GM19023 (cell line): Measurements from ENCODE around the gene CYSLTR2.
"Not testable (repeated sequence)": the region's sequence is repeated elsewhere in the genome, so short reads cannot be mapped to it uniquely, and the experiment has no call there.

ENCODE experiments used
- ATAC-seq: cut with Tn5 transposase; IDR thresholded peaks from one replicate; pipeline ENCODE4 v1.9.1; 2021; ENCODE audit warnings: mild to moderate bottlenecking, moderate library complexity; ENCODE audit not compliant: unreplicated experiment

CYSLTR2 gene

DNA sequence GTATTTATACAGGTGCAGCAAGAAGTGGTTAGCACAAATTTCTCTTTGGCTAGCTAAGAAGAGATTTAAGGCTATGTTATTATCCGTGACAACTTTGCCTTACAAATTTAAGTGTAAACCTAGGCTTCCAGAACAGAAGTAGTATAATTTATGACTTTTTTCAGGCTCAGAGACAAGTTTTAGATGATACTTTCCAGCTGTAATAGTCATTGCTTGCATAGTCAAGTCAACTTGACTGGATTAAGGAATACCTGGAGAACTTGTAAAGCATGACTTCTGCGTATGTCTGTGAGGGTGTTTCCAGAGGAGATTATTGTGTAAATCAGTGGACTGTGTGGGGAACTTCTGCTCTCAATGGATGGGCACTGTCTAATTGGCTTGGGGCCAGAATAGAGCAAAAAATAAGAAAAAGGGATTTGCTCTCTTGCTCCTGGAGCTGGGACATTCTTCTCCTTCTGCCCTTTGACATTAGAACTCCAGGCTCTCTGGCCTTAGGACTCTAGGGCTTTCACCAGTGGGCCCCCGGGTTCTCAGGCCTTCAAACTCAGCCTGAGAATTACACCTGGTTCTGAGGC lies 33.0 kb downstream of the CYSLTR2 start:
- no peak for ATAC-seq

DNA sequence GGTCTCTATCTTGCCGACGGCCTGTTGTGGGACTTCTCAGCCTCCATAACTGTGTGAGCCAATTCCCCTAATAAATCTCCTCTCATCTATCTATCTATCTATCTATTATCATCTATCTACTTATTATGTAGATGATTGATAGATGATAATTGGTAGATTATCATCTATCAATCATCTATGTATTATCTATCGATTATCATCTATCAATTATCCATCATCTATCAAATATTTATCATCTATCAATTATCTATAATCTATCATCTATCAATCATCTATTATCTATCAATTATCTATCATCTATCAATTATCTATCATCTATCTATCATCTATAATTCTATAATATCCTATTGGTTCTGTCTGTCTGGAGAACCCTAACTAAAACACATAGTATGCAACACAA lies 33.5 kb downstream of the CYSLTR2 start:
- ATAC-seq = no peak

DNA sequence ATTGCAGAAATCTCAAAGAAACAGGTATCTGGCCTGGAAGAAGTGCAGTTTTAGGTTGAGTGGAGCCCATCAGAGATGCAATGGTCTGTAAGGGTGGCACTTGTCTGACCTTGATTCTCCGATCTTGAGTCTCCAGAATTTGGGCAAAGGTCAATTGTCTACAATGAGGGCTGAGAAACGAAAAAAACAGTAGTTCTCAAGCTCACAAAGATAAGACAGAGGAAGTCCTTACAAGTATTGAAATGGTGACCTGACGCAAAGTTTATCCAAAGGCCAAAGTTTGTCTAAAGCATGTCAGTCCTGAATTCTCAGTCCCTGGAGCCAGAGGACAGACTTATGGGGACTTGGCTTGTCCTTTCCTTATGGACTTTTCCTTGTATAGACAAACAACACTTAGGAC lies 40.3 kb downstream of the CYSLTR2 start:
- no peak for ATAC-seq

DNA sequence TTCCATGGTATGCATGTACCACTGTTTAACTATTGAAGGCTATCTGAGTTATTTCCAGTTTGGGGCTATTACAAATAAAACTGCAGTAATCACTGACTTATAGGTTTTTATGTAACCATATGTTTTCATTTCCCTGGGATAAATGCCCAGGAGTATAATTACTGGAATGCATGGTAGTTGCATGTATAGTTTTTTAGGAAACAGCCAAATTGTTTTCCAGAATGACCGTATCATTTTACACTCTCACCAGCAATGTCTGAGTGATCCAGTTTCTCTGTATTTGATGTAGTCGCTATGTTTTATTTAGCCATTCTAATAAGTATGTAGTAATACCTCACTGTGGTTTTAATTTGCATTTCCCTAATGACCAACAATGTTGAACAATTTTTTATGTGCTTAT lies 42.0 kb downstream of the CYSLTR2 start:
- ATAC-seq = no peak

DNA sequence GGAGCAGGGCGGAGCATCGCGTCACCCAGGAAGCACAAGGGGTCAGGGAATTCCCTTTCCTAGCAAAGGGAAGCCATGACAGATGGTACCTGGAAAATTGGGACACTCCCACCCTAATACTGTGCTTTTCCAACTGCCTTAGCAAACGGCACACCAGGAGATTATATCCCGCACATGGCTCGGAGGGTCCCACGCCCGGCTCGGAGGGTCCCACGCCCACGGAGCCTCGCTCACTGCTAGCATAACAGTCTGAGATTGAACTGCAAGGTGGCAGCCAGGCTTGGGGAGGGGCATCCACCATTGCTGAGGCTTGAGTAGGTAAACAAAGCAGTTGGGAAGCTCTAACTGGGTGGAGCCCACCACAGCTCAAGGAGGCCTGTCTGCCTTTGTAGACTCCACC lies 42.9 kb downstream of the CYSLTR2 start:
- not testable (repeated sequence) for ATAC-seq

DNA sequence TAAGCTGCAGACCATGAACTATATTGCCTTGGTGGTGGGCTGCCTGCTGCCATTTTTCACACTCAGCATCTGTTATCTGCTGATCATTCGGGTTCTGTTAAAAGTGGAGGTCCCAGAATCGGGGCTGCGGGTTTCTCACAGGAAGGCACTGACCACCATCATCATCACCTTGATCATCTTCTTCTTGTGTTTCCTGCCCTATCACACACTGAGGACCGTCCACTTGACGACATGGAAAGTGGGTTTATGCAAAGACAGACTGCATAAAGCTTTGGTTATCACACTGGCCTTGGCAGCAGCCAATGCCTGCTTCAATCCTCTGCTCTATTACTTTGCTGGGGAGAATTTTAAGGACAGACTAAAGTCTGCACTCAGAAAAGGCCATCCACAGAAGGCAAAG lies 53.7 kb downstream of the CYSLTR2 start:
- ATAC-seq = no peak

DNA sequence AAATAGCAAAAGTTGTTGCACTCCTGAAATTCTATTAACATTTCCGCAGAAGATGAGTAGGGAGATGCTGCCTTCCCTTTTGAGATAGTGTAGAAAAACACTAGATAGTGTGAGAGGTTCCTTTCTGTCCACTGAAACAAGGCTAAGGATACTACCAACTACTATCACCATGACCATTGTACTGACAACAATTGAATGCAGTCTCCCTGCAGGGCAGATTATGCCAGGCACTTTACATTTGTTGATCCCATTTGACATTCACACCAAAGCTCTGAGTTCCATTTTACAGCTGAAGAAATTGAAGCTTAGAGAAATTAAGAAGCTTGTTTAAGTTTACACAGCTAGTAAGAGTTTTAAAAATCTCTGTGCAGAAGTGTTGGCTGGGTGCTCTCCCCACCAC lies 55.0 kb downstream of the CYSLTR2 start:
- no peak for ATAC-seq

DNA sequence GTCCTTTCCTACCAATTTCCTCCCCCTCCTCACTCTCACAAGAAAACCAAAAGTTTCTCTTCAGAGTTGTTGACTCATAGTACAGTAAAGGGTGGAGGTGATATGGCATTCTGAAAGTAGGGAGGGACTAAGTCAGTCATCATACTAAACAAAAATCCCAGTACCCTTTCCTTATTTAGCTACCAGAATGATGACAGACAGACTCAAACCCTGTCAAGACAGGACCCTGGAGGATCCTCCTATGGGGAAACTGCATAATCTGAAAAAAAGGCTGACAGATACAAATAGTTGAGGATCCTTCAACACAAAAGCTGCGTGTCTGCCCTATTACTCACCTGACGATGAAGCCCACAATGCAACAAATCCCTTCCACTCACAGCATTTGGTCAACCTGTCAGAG lies 55.5 kb downstream of the CYSLTR2 start:
- no peak for ATAC-seq

DNA sequence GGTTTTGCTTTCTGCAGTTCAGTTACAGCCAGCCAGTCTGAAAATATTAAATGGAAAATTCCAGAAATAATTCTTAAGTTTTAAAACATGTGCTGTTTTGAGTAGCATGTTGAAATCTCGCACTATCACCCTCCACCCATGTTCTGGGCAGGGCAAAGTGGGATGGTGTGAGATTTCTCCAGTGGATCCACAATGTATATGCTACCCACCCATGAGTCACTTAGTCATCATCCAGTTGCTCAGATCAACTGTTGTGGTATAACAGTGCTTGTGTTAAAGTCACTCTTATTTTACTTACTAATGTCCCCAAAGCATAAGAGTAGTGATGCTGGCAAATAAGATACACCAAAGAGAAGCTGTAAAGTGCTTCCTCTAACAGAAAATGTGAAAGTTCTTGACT lies 56.4 kb downstream of the CYSLTR2 start:
- no peak for ATAC-seq

DNA sequence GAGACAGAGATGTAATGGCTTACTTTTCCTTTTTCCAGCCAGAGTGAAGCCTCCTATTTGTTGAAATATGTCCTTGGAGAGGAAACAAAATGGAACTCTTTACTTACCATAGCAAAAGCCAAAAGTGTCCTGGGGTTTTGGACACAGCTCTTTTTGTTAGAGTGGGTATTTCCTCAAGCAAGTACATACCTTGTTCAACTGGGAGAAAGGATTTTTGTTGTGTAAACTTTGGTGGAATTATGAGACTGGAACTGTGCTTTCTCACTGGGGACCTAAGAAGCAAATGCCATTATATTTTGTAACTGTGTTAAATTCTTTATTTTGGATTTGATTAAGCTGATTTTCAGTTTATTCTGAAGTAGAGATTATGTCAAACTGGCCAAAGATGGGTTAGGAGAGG lies 58.4 kb downstream of the CYSLTR2 start:
- ATAC-seq = no peak

DNA sequence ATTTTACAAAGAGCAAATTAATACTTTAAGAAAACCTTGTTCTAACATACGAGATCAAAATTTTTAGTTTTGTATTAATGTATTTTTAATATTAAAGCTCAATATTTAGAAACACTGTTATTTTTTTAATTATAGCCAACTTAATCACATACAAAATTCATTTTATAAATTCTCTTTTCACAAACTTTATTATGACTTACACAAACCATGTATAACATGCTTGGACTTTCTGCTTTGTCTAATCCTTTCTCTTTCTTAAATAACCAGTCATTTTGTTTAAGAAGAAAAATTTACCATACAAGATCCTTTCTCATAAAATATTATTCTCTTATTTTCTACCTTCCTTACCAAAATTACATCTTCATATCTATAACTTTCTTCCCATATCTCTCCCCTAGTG lies 62.2 kb downstream of the CYSLTR2 start:
- ATAC-seq = no peak

DNA sequence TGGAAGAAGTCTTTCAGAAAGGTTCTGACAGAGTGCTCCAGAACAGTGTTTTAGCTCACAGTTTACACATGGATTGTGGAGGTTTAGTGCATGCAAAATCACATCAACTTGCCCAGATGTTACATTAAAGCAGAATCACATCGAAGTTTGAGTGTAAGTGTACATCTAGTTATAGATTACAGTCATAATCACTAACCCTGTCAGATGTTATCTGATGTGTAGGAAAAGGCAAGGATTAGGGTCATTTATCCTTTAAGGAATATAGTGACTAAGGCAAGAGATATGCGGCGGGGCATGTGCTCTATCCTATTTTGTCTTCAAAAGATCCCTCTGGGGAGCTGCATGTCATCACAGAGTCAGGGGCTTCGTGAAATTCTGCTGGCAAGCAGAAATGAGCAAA lies 66.9 kb downstream of the CYSLTR2 start:
- ATAC-seq = no peak

DNA sequence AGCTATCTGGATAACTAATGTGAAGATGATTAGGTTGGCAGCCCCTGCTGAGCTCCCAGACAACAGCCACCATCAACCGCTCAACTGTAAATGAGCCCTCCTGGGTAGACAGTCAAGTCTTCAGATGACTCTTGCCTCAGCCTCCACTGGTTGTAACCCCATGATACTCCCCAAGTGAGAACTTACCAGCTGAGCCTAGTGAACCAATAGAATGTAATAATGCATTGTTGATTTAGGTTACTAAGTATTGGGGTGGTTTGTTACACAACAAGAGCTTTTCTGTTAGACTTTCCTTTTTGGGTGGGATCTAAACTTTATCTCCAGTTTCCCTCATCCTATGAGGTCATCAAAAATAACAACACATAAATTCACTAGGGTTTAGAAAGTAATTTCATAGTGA lies 69.4 kb downstream of the CYSLTR2 start:
- ATAC-seq = no peak

DNA sequence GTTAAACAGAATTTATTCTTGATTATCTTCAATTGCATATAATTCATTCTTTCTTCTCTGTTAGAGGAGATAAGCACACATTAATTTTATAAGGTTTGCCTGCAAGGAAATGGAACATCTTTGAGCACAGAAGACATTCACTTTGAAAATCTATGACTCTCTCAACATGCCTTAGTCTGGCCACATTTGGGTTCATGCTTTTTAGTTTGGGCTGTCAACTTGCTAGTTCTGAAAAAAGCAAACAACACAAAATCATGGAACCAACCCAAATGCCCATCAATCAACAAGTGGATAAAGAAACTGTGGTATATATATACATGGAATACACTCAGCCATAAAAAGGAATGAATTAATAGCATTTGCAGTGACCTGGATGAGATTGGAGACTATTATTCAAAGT lies 71.5 kb downstream of the CYSLTR2 start:
- no peak for ATAC-seq

DNA sequence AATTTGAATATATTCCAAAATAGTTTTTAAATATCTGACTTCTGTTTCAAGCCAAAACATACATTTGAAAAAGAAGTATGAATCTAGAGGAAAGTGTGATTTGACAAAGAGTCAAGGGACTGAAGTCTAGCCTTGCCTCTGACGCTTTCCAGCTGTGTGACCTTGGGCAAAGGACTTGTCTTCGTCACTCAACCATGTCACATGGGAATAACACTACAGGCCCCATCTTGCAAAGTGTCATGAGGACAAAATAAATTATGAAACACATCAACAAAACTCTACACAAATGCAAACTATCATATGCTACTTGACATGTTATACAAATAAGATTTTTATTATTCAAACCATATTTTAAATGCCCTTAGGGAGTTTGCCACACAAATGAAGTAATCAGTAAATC lies 73.0 kb downstream of the CYSLTR2 start:
- no peak for ATAC-seq

DNA sequence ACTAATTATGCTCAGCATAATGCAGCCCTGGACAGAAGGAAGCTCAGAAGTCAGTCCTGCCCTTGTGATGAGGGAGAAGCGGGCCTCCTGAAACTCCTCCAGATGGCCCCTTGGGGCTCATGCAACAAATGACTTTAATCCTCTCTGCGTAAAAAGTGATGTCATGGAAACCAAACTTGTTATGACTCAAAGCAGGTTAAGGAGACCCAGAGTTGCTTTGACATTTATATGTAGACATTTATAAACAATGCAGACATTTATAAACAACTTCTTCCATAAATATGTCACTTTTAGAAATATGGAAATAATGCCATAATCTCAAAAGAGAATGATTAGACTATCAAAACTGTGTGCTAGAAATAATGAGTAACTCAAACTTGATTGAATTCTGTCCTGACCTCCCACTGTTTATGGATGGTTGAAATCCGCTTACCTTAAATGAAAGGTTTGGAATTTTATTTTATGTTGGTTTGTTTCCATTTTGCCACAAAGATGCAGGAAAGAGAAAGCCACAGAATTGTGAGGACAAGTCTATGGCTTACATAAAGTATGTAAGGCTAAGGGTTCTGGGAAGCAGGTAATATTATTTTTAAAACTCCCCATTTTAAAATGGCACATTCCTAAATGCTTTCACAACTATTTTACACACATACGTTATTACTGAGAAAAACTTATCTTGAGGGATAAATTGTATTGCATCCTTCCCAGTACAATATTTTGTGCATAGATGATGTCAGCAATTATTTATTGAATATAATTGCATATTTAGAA lies 73.7 kb downstream of the CYSLTR2 start:
- ATAC-seq = no peak

DNA sequence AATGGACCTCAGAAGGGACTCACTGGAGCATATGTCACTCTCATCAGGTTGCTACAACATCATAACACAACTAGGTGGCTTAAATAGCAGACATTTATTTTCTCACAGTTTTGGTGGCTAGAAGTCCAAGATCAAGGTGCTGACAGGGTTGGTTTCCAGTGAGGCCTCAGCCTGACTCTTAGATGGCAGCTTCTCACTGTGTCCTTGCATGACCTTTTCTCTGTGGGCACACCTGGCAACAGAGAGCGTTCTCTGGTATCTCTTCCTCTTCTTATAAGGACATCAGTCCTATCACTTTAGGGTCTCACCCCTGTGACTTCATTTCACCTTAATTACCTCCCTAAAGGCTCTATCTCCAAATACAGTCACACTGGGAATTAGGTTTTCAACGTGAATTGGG lies 74.5 kb downstream of the CYSLTR2 start:
- no peak for ATAC-seq

DNA sequence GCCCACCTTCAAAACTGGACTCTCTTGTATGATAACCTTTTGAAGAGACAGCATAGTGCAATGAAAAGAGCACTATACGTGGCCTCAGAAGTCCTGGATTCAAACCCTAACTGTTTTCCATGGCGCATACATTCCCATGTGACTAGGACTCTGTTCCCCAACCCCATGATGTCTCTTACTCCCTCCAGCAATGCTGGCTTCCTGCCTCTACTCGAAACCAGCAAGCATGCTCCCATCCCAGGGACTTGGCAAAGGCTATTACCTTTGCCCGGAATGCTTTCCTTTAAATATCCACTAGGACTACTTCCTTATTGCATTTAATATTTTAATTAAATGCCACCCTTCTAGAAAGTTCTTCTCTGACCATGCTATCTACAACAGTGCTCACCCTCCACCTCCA lies 75.1 kb downstream of the CYSLTR2 start:
- no peak for ATAC-seq

DNA sequence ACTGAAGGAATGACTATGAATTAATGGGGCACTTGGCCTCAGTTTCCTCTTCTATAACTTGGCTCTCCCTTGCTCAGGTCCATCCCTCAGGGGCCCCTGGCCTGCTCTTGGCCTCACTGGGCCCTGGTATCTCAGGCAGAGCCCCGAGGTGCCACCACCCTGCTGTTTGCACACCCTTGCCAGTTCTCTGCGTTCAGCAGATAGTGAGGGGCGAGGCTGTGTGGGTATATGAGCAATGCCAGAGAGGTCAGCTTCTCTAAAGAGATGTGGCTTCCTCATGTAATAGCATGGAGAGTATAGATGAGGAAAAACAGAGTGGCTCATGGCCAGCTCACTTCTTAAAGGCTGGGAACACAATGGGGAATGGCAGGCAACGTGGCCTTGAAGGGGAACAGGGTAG lies 76.1 kb downstream of the CYSLTR2 start:
- no peak for ATAC-seq

DNA sequence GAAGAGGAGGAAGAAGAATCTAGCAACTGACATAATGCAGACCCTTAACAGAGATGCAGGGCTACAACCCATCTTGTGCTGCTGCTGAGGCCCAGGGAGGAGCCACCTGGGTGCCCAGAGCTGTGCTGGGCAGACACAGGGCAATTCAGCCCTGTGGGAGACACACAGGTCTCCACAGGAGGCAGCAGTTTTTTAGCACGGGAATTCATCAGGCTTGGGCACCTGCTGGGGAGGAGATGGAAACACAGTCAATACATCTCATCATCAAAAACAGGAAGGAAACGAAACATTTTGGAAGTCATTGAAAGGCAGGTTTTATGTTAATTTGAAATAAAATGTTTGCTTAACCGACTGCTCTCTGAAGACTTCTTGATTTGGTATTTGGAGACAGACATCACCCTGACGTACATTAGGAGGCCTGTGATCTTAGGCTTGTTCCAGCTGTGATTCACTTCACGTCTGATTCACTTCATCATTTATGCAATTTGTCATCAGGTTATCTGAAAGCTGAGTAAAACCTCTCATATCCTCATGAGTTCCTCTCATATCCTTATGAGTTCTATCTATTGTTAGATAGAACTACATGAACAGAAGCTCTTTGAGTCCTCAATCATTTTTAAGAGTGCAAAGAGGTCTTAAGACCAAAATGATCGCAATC lies 77.4 kb downstream of the CYSLTR2 start:
- no peak for ATAC-seq

DNA sequence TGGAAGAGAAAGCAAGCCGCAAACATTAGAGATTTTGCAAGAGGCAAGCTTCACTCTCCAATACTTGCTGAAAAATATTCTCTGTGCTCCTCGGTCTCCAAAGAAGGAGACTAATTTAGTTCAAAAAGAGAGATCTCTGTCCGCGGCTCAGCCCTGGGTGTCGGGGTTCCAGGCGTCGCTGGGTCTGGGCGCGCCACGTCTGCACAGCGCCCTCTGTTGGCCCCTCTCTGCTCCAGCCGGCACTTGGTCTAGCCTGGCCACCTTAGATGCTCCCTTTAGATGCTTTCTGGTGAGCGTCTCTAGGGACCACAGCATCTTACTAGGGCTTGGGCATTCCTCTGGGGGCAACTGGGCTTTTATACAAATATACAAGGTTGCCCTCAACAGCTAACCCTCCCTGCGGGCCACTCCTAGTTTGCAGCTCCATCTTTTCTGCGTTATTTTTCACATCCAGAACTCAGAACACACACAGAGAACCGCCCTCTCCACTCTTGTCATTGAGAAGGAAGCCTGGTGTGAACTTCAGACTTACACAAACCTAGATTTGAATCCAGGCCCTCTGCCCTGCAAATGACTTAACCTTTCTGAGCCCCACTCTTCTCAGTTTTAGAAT lies 78.3 kb downstream of the CYSLTR2 start:
- peak; percentile 65 for ATAC-seq

DNA sequence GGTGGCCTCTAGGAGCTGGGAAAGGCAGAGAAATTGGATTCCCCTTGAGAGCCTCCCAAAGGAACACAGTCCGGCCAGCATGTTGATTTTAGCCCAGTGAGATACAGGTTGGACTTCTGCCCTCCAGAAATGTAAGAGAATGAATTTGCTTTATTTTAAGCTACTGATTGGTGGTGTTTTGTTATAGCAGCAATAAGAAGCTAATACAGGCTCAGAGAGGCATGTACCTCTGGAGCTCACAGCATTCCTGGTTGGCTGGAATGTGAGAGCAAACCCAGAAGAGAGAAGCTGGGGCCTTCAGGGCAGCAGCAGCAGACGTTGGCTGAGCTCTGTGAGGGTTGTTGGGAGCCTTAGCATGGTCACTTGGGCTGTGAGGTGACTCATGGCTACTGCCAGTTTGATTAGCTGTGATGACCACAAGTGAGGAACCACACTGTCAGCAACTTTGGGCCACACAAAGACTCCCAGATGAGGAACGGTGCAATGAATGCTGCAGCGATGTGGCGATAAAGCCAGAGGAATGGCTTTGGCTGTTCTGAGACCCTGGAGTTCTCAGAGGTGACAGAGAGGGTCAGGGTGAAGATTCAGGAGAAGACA lies 80.1 kb downstream of the CYSLTR2 start:
- ATAC-seq = no peak
